Activated CD4-positive, alpha-beta T cell treated with anti-CD3 and anti-CD28 coated beads, Interleukin-2, Interleukin-6, amounts not matched to agents 100 ng/mL and 50 ng/mL, durations not matched to agents 16 hours and 8 hours (primary cell): ENCODE data around the gene SDHA.
A peak's percentile ranks its signal among the peaks of the same experiment; 100 is the strongest.
"Not testable (repeated sequence)": the region's sequence is repeated elsewhere in the genome, so short reads cannot be mapped to it uniquely, and the experiment has no call there.

Source experiments
- DNase-seq: peaks from one replicate; pipeline ENCODE4 v3.0.0-alpha.2; 2020

The SDHA gene

GRCh38 chr5:264338-264737 lies 46.2 kb downstream of the SDHA start:
- no peak for DNase-seq

GRCh38 chr5:266311-267026 lies 48.3 kb downstream of the SDHA start:
- not testable (repeated sequence) for DNase-seq

GRCh38 chr5:267716-268115 lies 49.6 kb downstream of the SDHA start:
- no peak for DNase-seq

GRCh38 chr5:270340-270739 lies 52.2 kb downstream of the SDHA start:
- no peak for DNase-seq

- DNase-seq = not testable (repeated sequence)
Measured at GRCh38 chr5:271828-272167, 53.7 kb downstream of the SDHA start.

GRCh38 chr5:273091-273490 lies 55.0 kb downstream of the SDHA start:
- not testable (repeated sequence) for DNase-seq

- not testable (repeated sequence) for DNase-seq
Measured at GRCh38 chr5:273491-273890, 55.4 kb downstream of the SDHA start.

- DNase-seq = not testable (repeated sequence)
Measured at GRCh38 chr5:274346-274745, 56.2 kb downstream of the SDHA start.

GRCh38 chr5:278646-279045 lies 60.5 kb downstream of the SDHA start:
- no peak for DNase-seq

GRCh38 chr5:279051-279665 lies 61.0 kb downstream of the SDHA start:
- not testable (repeated sequence) for DNase-seq

- DNase-seq = no peak
Measured at GRCh38 chr5:285991-286557, 68.0 kb downstream of the SDHA start.

- DNase-seq = not testable (repeated sequence)
Measured at GRCh38 chr5:290200-290599, 72.1 kb downstream of the SDHA start.

- DNase-seq = not testable (repeated sequence)
Measured at GRCh38 chr5:291345-291744, 73.2 kb downstream of the SDHA start.

GRCh38 chr5:294788-295187 lies 76.7 kb downstream of the SDHA start:
- not testable (repeated sequence) for DNase-seq

GRCh38 chr5:296207-296606 lies 78.1 kb downstream of the SDHA start:
- DNase-seq = not testable (repeated sequence)

- DNase-seq = peak; percentile 50
Measured at GRCh38 chr5:296954-297353, 78.8 kb downstream of the SDHA start.

- DNase-seq = not testable (repeated sequence)
Measured at GRCh38 chr5:297448-297847, 79.3 kb downstream of the SDHA start.

GRCh38 chr5:297991-298736 lies 80.0 kb downstream of the SDHA start:
- not testable (repeated sequence) for DNase-seq

GRCh38 chr5:298737-299125 lies 80.6 kb downstream of the SDHA start:
- no peak for DNase-seq

- not testable (repeated sequence) for DNase-seq
Measured at GRCh38 chr5:299921-300320, 81.8 kb downstream of the SDHA start.

- not testable (repeated sequence) for DNase-seq
Measured at GRCh38 chr5:300691-301435, 82.7 kb downstream of the SDHA start.

- DNase-seq = not testable (repeated sequence)
Measured at GRCh38 chr5:302416-302815, 84.3 kb downstream of the SDHA start.

GRCh38 chr5:302966-303365 lies 84.8 kb downstream of the SDHA start:
- DNase-seq = no peak
